Fibroblast of mammary gland (primary cell): ENCODE data around the gene PACS2.
"Not testable (repeated sequence)": the region's sequence is repeated elsewhere in the genome, so short reads cannot be mapped to it uniquely, and the experiment has no call there.

Experiments used
- DNase-seq: peaks from one replicate; pipeline ENCODE4 v3.0.0-alpha.2; 2010; ENCODE audit warnings: low read depth
- H3K4me3 ChIP-seq: 2 replicates; pipeline ENCODE4 v1.5.1; 2011; ENCODE audit warnings: low read depth, mild to moderate bottlenecking, low read length, moderate library complexity; ENCODE audit not compliant: control insufficient read depth
- TF ChIP-seq, protein P1 (sequence below): conservative IDR thresholded peaks from 2 replicates; pipeline ENCODE4 v1.5.1; 2011; ENCODE audit warnings: low read depth, low read length, inconsistent platforms; ENCODE audit not compliant: control insufficient read depth, insufficient read depth

Gene PACS2

GRCh38 chr14:105282098-105282725 lies 32.3 kb upstream of the PACS2 start:
- DNase-seq: no peak
- TF ChIP-seq, protein P1, sequence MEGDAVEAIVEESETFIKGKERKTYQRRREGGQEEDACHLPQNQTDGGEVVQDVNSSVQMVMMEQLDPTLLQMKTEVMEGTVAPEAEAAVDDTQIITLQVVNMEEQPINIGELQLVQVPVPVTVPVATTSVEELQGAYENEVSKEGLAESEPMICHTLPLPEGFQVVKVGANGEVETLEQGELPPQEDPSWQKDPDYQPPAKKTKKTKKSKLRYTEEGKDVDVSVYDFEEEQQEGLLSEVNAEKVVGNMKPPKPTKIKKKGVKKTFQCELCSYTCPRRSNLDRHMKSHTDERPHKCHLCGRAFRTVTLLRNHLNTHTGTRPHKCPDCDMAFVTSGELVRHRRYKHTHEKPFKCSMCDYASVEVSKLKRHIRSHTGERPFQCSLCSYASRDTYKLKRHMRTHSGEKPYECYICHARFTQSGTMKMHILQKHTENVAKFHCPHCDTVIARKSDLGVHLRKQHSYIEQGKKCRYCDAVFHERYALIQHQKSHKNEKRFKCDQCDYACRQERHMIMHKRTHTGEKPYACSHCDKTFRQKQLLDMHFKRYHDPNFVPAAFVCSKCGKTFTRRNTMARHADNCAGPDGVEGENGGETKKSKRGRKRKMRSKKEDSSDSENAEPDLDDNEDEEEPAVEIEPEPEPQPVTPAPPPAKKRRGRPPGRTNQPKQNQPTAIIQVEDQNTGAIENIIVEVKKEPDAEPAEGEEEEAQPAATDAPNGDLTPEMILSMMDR: no peak
- no peak overlapping the region for H3K4me3 ChIP-seq

DNA sequence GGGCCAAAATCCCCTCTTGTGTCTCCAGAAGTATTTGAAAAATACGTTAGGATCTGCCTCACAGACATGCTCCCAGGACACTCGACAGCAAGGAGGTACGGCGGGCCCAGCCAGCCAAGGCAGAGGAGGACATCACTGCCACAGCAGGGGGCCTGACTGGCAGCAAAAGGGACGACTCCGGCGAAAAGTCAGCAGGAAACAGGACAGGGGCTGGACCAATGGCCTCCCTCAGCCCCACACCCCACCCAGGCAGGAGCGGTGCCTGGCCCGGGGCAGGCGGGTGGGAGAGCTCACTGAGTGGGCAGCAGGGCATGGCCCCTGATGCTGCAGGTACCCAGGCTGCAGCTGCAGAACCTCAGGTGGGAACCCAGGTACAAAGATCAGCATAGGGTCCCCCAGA lies 31.5 kb upstream of the PACS2 start:
- TF ChIP-seq, protein P1: no peak
- DNase-seq: no peak
- H3K4me3 ChIP-seq: no peak overlapping the region

DNA sequence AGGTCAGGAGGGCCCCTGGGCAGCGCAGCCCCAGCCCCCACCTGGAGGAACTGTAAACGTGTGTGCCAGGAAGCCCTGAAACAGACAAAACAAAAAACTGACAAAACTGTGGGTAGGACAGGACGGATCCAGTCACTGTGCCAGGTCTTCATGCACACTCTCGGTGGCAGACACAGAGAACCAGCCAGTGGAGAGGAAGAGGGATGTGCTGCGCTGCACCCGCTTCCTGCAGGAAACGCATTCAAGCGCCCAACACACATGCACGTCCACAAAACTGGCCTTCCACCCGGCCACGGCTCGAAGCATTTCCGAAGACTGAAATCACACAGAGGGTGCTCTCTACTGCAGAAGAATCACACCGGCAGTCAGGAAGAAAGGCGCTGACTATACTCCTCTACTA lies 30.6 kb upstream of the PACS2 start:
- no peak overlapping the region for H3K4me3 ChIP-seq
- DNase-seq: no peak
- TF ChIP-seq, protein P1: no peak

GRCh38 chr14:105285174-105285573 lies 29.4 kb upstream of the PACS2 start:
- no peak for DNase-seq
- TF ChIP-seq, protein P1: no peak

GRCh38 chr14:105286759-105287144 lies 27.8 kb upstream of the PACS2 start:
- no peak for DNase-seq
- TF ChIP-seq, protein P1: no peak
- no peak overlapping the region for H3K4me3 ChIP-seq

More at GRCh38 chr14:105285174-105285573, 29.4 kb upstream of the PACS2 start:
- H3K4me3 ChIP-seq: no peak overlapping the region

DNA sequence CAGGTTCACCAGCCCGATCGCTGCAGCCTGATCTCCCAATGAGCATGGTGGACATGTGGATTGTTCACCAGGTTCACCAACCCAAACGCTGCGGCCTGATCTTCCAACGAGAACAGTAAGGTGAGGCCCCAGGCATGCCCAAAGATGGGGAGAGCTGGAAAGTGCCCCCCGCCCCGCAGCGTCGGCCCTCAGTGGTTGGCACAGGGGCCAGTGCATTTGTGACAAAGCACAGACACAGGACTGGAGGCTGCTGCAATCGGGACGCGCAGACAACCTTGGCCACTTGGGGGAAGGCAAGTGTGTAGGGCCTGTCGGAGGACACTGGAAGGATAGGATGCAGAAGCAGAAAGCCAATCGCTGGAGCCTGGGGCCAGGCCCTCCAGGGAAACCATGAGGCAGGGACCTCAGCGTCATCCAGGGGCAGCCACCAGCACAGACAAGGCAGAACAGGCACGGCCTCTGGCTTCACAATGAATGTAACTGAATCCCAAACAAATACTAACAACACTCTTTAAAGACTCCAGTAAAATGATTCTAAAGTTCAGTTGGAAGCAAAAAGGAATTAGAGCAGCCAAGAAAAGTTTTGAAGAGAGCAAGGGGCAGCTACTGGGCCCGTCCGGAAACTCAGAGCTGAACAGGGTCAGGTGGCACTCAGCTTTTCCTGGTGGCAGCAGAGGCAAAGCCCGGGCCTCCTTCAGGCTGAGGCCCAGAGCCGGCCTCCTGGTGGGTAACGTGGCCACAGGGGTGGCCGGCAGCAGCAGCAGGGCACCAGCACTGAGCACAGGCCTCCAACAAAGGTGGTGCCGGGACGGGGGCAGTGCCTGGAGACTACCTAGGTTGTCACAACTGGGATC lies 27.1 kb upstream of the PACS2 start:
- TF ChIP-seq, protein P1: no peak
- H3K4me3 ChIP-seq: no peak overlapping the region
- no peak for DNase-seq

DNA sequence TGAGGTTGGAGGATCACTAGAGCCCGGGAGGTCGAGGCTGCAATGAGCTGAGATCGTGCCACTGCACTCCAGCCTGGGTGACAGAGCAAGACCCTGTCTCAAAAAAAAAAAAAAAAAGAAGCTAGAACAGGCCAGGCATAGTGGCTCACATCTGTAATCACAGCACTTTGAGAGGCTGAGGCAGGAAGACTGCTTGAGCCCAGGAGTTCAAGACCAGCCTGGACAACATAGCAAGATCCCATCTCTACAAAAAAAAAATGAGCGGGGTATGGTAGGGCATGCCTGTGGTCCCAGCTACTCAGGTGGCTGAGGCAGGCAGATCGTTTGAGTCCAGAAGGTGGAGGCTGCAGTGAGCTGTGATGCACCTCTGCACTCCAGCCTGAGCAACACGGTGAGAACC lies 25.6 kb upstream of the PACS2 start:
- not testable (repeated sequence) for DNase-seq, H3K4me3 ChIP-seq
